CD4-positive, alpha-beta T cell (primary cell): ENCODE measurements around the gene FBXO41. TPM values are rescaled to one million over a fixed set of nuclear protein-coding genes. Genes with fewer than 3 reads are reported as not detected.
A peak's percentile ranks its signal among the peaks of the same experiment; 100 is the strongest.

Source experiments
- ATAC-seq: fragments of 200-7000 bp; cut with Tn5 transposase; one replicate; pipeline ENCODE4 v1.10.0; 2022; ENCODE audit warnings: mild to moderate bottlenecking; ENCODE audit not compliant: poor library complexity
- CTCF ChIA-PET: fragments of 350-600 bp; sonication (Branson Sonifier 250); formaldehyde crosslinking; loops from one replicate; lab custom pipeline; 2021; ENCODE audit warnings: antibody characterized with exemption, inconsistent platforms; lab: Charles Lee
- POLR2A ChIA-PET: fragments of 350-600 bp; sonication (Branson Sonifier 250); formaldehyde crosslinking; loops from one replicate; lab custom pipeline; 2021; ENCODE audit warnings: antibody characterized with exemption, inconsistent platforms; lab: Charles Lee
- DNase-seq, 14 experiments: peaks; one replicate each; pipeline ENCODE4 v3.0.0-alpha.2; 2013 to 2020; ENCODE audit warnings: mixed read lengths in 2 of 14
- H3K27ac ChIP-seq, 2 donors: one replicate each; pipeline versions ENCODE4 v1.5.1 to v1.7.0; 2013; ENCODE audit warnings: low read length in 2 of 2, low read depth in 1 of 2, mild to moderate bottlenecking in 1 of 2
- H3K27me3 ChIP-seq, 2 experiments: 1 replicate in 1 of 2; 2 replicates in 1 of 2; pipeline versions ENCODE4 v1.6.1 to v1.7.0; 2013; ENCODE audit warnings: low read length in 2 of 2, control low read depth in 1 of 2, mild to moderate bottlenecking in 1 of 2, moderate library complexity in 1 of 2; ENCODE audit not compliant: insufficient read depth in 2 of 2, control insufficient read depth in 1 of 2
- H3K36me3 ChIP-seq: one replicate; pipeline ENCODE4 v1.6.1; 2013; ENCODE audit warnings: low read length, control low read depth; ENCODE audit not compliant: insufficient read depth
- H3K4me1 ChIP-seq: one replicate; pipeline ENCODE4 v1.6.1; 2013; ENCODE audit warnings: low read length, control low read depth; ENCODE audit not compliant: insufficient read depth
- H3K4me3 ChIP-seq: one replicate; pipeline ENCODE4 v1.5.1; 2013; ENCODE audit warnings: mild to moderate bottlenecking, low read length, moderate library complexity
- H3K9me3 ChIP-seq, 2 experiments: 1 replicate in 1 of 2; 2 replicates in 1 of 2; pipeline versions ENCODE4 v1.6.1 to v1.7.0; 2013; ENCODE audit warnings: low read length in 2 of 2, mild to moderate bottlenecking in 2 of 2, control low read depth in 1 of 2, moderate library complexity in 1 of 2; ENCODE audit not compliant: control insufficient read depth in 1 of 2, insufficient read depth in 1 of 2
- H3K27ac Mint-ChIP-seq: one replicate; pipeline ENCODE4 v1.8.0; 2020; ENCODE audit warnings: mixed read lengths
- H3K27me3 Mint-ChIP-seq: one replicate; pipeline ENCODE4 v1.8.0; 2021; ENCODE audit warnings: mixed read lengths
- H3K36me3 Mint-ChIP-seq: one replicate; pipeline ENCODE4 v1.8.0; 2021; ENCODE audit warnings: low read depth, mixed read lengths
- H3K4me1 Mint-ChIP-seq: one replicate; pipeline ENCODE4 v1.8.0; 2021; ENCODE audit warnings: low read depth, mixed read lengths
- H3K4me3 Mint-ChIP-seq: one replicate; pipeline ENCODE4 v1.8.0; 2020; ENCODE audit warnings: mild to moderate bottlenecking, mixed read lengths
- H3K9me3 Mint-ChIP-seq: one replicate; pipeline ENCODE4 v1.8.0; 2020; ENCODE audit warnings: mixed read lengths
- CTCF ChIP-seq: fragments of 200-600 bp; IDR thresholded peaks from one replicate; pipeline ENCODE4 v1.8.0; 2022; ENCODE audit warnings: antibody characterized with exemption, mild to moderate bottlenecking
- intact Hi-C, 2 experiments: fragments of 100-400 bp; cut with DNase I in 1 of 2; cut with micrococcal nuclease in 1 of 2; formaldehyde crosslinking; loops; one replicate each; pipeline versions ENCODE4 v1.15.1 to v1.9.0; 2023 to 2025; cut with DNase I, micrococcal nuclease
- total RNA-seq, 174 experiments: library from RNA in 2 of 174; stranded (reverse) in 2 of 174; gene quantifications; one replicate each; pipeline ENCODE4 v1.2.3 and lab custom pipeline; 2021 to 2026

FBXO41 gene
- total RNA-seq, 2 experiments from 2014 or later: 14.0 to 16.0 TPM

- H3K4me1 Mint-ChIP-seq: peaks cover 58% of the 10 kb centered on the region
- POLR2A ChIA-PET: interaction anchor here (0.7 to 3.9 kb wide), 23 partner anchors 9 to 1903 kb away, joined by 3 to 46 read pairs (median 10); partner anchors contain the start of genes ALMS1, EGR4, FBXO41 and SFXN5
- Histone ChIP-seq H3K9me3 (no peaks in the 10 kb centered on the region), H3K4me3 (peak within 1 kb of the TSS; percentile 98), H3K27ac (peak within 1 kb of the TSS; percentile 82 to 90), H3K36me3 (peaks cover 11% of the 10 kb centered on the region), H3K27me3 (no peaks in the 10 kb centered on the region), H3K4me1 (peaks cover 39% of the 10 kb centered on the region)
- peak; percentile 78 to 94 (median 83) for DNase-seq
- CTCF ChIA-PET: interaction anchor here (0.8 to 5.8 kb wide), 6 partner anchors 19 to 1249 kb away, joined by 3 to 31 read pairs (median 8); partner anchors contain the start of genes ALMS1, CCDC142, SMYD5 and TTC31
- H3K27me3 Mint-ChIP-seq: no peaks in the 10 kb centered on the region
- intact Hi-C loops: loop anchor here (1.0 to 10.0 kb wide), 10 partner anchors 20 to 1221 kb away; partner anchors contain the start of genes ALMS1 (in 2 of the 2), INO80B (in 2 of the 2), SFXN5 (in 2 of the 2) and WBP1 (in 2 of the 2)
- H3K4me3 Mint-ChIP-seq: peak within 1 kb of the TSS; percentile 96
- peak within 1 kb of the TSS; percentile 98 for H3K27ac Mint-ChIP-seq
- H3K9me3 Mint-ChIP-seq: no peaks in the 10 kb centered on the region
- peak; percentile 72 for ATAC-seq
- no peak for TF ChIP-seq CTCF
- H3K36me3 Mint-ChIP-seq: peaks cover 33% of the 10 kb centered on the region
These were observed 50.1 kb downstream of the FBXO41 start, which contains the start of gene CCT7 for GRCh38 chr2:73233932-73234832. CCT7 (plus strand) TSS chr2:73234308; CDS start chr2:73234379, 71 bp downstream.

- peaks cover 25% of the 10 kb centered on the region for H3K36me3 Mint-ChIP-seq
- TF ChIP-seq CTCF: no peak
- CTCF ChIA-PET: interaction anchor here (0.8 to 5.8 kb wide), 6 partner anchors 18 to 1250 kb away, joined by 3 to 31 read pairs (median 8); partner anchors contain the start of genes CCDC142, SMYD5, TPRKB and TTC31
These were observed 50.9 kb downstream of the FBXO41 start, which contains the start of gene PRADC1 for GRCh38 chr2:73233154-73233931. PRADC1 (minus strand) TSS chr2:73233239; CDS start chr2:73233160, 79 bp downstream.

More at GRCh38 chr2:73233154-73233931, 50.9 kb downstream of the FBXO41 start, which contains the start of gene PRADC1:
- Histone ChIP-seq H3K9me3 (no peaks in the 10 kb centered on the region), H3K4me3 (peak within 1 kb of the TSS; percentile 98), H3K36me3 (peaks cover 4% of the 10 kb centered on the region), H3K27me3 (no peaks in the 10 kb centered on the region), H3K4me1 (peaks cover 39% of the 10 kb centered on the region), H3K27ac (peak within 1 kb of the TSS; percentile 82 to 90)
- ATAC-seq: peak; percentile 77
- H3K4me1 Mint-ChIP-seq: peaks cover 50% of the 10 kb centered on the region
- no peaks in the 10 kb centered on the region for H3K9me3 Mint-ChIP-seq
- peak; percentile 84 to 98 (median 90) for DNase-seq
- no peaks in the 10 kb centered on the region for H3K27me3 Mint-ChIP-seq
- H3K27ac Mint-ChIP-seq: peak within 1 kb of the TSS; percentile 98
- intact Hi-C loops: loop anchor here (1.0 to 10.0 kb wide), 6 partner anchors 59 to 1221 kb away; partner anchors contain the start of genes ALMS1 (in 2 of the 2), INO80B (in 2 of the 2), SFXN5 (in 2 of the 2) and WBP1 (in 2 of the 2)
- peak within 1 kb of the TSS; percentile 96 for H3K4me3 Mint-ChIP-seq
- POLR2A ChIA-PET: interaction anchor here (0.7 to 3.9 kb wide), 23 partner anchors 9 to 1902 kb away, joined by 3 to 46 read pairs (median 10); partner anchors contain the start of genes ALMS1, EGR4, FBXO41 and SFXN5
